ENCODE measurements around the gene TJP1.
"Not testable (repeated sequence)": the region's sequence is repeated elsewhere in the genome, so short reads cannot be mapped to it uniquely, and the experiment has no call there.

TJP1 gene

DNA sequence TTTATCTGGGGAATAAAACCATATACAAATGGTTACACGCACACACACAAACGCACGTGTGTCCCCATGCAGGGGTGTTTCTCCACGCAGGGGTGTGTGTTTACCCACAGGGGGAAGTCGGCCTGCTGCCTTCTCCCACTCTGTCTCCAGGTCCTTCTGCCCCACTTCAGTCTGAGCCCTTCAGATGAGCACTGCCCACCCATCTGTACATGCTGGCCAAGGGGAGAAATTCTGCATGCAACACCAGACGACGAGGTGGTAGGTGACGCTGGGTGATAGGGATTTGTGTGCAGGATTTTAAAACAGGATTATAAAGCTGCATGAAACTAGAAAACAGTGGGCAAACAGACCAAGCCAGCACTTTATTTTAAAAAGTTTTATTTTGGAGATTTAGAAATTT lies 122.5 kb downstream of the TJP1 start:
- TF ChIP-seq, protein P1, sequence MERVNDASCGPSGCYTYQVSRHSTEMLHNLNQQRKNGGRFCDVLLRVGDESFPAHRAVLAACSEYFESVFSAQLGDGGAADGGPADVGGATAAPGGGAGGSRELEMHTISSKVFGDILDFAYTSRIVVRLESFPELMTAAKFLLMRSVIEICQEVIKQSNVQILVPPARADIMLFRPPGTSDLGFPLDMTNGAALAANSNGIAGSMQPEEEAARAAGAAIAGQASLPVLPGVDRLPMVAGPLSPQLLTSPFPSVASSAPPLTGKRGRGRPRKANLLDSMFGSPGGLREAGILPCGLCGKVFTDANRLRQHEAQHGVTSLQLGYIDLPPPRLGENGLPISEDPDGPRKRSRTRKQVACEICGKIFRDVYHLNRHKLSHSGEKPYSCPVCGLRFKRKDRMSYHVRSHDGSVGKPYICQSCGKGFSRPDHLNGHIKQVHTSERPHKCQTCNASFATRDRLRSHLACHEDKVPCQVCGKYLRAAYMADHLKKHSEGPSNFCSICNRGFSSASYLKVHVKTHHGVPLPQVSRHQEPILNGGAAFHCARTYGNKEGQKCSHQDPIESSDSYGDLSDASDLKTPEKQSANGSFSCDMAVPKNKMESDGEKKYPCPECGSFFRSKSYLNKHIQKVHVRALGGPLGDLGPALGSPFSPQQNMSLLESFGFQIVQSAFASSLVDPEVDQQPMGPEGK (CRISPR knock-in tag; IDR thresholded peaks at IDR 0.05; ENCODE audit: borderline replicate concordance) = no peak
- no peak for TF ChIP-seq TOX (CRISPR knock-in tag; IDR thresholded peaks at IDR 0.05; ENCODE audit: borderline replicate concordance)
- ATAC-seq = no peak

DNA sequence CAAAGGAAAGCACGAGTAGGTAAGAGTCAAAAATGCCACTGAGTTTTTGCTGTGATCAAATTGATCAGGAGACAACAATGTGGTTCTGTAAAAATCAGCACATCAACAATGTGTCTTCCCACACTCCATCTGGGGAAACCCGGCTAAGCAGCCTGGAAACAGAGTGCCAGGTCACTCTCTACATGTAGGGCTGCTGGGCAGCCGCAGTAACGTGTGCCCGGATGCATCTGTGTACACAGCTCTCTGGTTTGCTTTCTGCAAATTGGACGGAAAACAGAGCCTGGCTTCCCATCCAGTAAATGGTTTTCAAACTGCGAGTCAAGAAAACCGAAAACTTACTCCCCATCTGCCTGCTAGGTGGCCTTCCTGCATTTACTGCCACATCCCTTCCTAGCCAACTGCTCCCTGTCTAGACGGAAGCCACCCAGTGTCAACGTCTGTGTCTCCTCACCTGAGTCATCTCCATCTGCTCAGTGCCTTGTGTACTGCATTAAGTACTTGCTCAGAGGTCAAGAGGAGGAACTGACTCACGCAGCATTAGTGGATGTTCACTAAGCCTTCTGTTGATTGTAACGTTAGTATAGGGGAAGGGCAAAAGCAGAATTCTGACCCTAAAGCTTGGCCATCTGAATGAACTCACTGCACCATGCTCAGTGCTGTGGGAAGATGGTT lies 124.1 kb downstream of the TJP1 start:
- TF ChIP-seq ARNTL (CRISPR knock-in tag; IDR thresholded peaks at IDR 0.05; ENCODE audit: borderline replicate concordance, low read depth) (no peak), OSR1 (CRISPR knock-in tag; IDR thresholded peaks at IDR 0.05) (no peak), BACH2 (CRISPR knock-in tag; IDR thresholded peaks at IDR 0.05; ENCODE audit: borderline replicate concordance) (no peak), SNAI2 (CRISPR knock-in tag; IDR thresholded peaks at IDR 0.05) (no peak), ISL1 (CRISPR knock-in tag; IDR thresholded peaks at IDR 0.05) (no peak), ZC3H10 (CRISPR knock-in tag; IDR thresholded peaks at IDR 0.05) (no peak), ZNF70 (CRISPR knock-in tag; IDR thresholded peaks at IDR 0.05) (no peak), RARB (CRISPR knock-in tag; IDR thresholded peaks at IDR 0.05) (no peak), TCF4 (CRISPR knock-in tag; IDR thresholded peaks at IDR 0.05; ENCODE audit: borderline replicate concordance) (no peak), ESRRG (CRISPR knock-in tag; IDR thresholded peaks at IDR 0.05) (no peak), CSDC2 (CRISPR knock-in tag; IDR thresholded peaks at IDR 0.05) (no peak), ZFP3 (CRISPR knock-in tag; IDR thresholded peaks at IDR 0.05) (no peak), PPARA (CRISPR knock-in tag; IDR thresholded peaks at IDR 0.05; ENCODE audit: borderline replicate concordance) (no peak)
- TF ChIP-seq, protein P2, sequence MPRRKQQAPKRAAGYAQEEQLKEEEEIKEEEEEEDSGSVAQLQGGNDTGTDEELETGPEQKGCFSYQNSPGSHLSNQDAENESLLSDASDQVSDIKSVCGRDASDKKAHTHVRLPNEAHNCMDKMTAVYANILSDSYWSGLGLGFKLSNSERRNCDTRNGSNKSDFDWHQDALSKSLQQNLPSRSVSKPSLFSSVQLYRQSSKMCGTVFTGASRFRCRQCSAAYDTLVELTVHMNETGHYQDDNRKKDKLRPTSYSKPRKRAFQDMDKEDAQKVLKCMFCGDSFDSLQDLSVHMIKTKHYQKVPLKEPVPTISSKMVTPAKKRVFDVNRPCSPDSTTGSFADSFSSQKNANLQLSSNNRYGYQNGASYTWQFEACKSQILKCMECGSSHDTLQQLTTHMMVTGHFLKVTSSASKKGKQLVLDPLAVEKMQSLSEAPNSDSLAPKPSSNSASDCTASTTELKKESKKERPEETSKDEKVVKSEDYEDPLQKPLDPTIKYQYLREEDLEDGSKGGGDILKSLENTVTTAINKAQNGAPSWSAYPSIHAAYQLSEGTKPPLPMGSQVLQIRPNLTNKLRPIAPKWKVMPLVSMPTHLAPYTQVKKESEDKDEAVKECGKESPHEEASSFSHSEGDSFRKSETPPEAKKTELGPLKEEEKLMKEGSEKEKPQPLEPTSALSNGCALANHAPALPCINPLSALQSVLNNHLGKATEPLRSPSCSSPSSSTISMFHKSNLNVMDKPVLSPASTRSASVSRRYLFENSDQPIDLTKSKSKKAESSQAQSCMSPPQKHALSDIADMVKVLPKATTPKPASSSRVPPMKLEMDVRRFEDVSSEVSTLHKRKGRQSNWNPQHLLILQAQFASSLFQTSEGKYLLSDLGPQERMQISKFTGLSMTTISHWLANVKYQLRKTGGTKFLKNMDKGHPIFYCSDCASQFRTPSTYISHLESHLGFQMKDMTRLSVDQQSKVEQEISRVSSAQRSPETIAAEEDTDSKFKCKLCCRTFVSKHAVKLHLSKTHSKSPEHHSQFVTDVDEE (CRISPR knock-in tag; IDR thresholded peaks at IDR 0.05) = no peak
- TF ChIP-seq, protein P3, sequence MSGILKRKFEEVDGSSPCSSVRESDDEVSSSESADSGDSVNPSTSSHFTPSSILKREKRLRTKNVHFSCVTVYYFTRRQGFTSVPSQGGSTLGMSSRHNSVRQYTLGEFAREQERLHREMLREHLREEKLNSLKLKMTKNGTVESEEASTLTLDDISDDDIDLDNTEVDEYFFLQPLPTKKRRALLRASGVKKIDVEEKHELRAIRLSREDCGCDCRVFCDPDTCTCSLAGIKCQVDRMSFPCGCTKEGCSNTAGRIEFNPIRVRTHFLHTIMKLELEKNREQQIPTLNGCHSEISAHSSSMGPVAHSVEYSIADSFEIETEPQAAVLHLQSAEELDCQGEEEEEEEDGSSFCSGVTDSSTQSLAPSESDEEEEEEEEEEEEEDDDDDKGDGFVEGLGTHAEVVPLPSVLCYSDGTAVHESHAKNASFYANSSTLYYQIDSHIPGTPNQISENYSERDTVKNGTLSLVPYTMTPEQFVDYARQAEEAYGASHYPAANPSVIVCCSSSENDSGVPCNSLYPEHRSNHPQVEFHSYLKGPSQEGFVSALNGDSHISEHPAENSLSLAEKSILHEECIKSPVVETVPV (CRISPR knock-in tag; IDR thresholded peaks at IDR 0.05) = no peak
- TF ChIP-seq, protein P4, sequence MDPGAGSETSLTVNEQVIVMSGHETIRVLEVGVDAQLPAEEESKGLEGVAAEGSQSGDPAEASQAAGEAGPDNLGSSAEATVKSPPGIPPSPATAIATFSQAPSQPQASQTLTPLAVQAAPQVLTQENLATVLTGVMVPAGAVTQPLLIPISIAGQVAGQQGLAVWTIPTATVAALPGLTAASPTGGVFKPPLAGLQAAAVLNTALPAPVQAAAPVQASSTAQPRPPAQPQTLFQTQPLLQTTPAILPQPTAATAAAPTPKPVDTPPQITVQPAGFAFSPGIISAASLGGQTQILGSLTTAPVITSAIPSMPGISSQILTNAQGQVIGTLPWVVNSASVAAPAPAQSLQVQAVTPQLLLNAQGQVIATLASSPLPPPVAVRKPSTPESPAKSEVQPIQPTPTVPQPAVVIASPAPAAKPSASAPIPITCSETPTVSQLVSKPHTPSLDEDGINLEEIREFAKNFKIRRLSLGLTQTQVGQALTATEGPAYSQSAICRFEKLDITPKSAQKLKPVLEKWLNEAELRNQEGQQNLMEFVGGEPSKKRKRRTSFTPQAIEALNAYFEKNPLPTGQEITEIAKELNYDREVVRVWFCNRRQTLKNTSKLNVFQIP (CRISPR knock-in tag; IDR thresholded peaks at IDR 0.05; ENCODE audit: borderline replicate concordance, low read depth) = no peak
- TF ChIP-seq, protein P1 (CRISPR knock-in tag; IDR thresholded peaks at IDR 0.05; ENCODE audit: borderline replicate concordance) = no peak
- peak; percentile 86 for ATAC-seq

DNA sequence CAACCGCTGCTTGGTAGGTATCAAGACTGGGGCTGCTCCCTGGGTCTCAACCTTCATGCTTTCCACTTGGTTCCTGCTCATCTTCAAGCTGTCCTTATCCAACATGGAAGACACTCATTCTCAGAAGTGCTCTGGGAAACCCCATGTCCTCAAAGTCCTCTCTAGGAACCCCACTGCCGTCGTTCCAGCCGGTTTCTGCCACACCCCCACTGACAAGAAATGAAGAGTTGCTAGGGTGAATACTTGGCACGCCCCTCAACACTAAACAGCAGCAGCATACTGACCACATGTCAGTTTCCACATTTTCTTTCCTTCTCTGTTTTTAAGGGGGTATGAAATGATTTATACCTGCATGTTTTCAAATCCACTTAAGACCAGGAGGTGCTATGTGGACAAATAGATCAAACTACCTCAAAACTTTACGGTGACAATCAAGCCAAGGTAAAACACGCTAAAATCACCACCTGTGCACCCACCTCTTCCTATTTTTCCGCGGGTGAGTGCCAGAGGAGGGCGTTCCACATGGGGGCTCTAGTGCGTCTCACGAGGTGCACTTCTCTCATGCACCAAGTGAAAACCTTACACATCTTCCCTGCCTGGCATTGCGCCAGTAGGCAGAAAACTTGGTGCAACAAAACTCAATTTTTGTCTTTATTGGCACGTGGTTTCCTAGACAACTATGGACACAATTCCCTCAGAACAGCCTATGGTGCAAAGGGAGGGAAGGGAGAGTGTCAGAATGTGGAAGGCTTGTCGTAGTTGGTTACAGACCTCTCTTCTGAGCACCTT lies 125.1 kb downstream of the TJP1 start:
- TF ChIP-seq ZNF565 (CRISPR knock-in tag; conservative IDR thresholded peaks at IDR 0.05; ENCODE audit: low read depth) = no peak
- TF ChIP-seq ZNF70 (CRISPR knock-in tag; IDR thresholded peaks at IDR 0.05) = no peak
- no peak for TF ChIP-seq PPARA (CRISPR knock-in tag; IDR thresholded peaks at IDR 0.05; ENCODE audit: borderline replicate concordance)
- TF ChIP-seq OSR1 (CRISPR knock-in tag; IDR thresholded peaks at IDR 0.05) = no peak
- TF ChIP-seq TOX (CRISPR knock-in tag; IDR thresholded peaks at IDR 0.05; ENCODE audit: borderline replicate concordance) = no peak
- no peak for TF ChIP-seq GLIS3 (CRISPR knock-in tag; IDR thresholded peaks at IDR 0.05)
- TF ChIP-seq, protein P4 (CRISPR knock-in tag; IDR thresholded peaks at IDR 0.05; ENCODE audit: borderline replicate concordance, low read depth) = no peak
- TF ChIP-seq TCF4 (CRISPR knock-in tag; IDR thresholded peaks at IDR 0.05; ENCODE audit: borderline replicate concordance) = no peak
- TF ChIP-seq, protein P2 (CRISPR knock-in tag; IDR thresholded peaks at IDR 0.05) = no peak
- ATAC-seq = no peak

DNA sequence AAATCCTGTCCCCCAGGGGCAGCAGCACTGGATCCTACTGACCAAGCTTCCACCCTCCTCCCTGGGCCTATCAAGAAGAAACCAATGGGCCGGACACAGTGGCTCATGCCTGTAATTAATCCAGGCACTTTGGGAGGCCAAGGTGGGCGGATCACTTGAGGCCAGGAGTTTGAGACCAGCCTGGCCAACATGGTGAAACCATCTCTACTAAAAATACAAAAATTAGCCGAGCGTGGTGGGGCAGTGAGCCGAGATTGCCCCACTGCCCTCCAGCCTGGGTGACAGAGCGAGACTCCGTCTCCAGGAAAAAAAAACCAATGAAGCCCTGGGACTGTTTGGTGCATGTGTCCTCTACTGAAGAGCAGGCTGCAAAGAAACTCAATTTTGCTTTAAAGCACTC lies 125.8 kb downstream of the TJP1 start:
- not testable (repeated sequence) for ATAC-seq
